Endothelial cell of umbilical vein (primary cell): ENCODE measurements around the gene RAB36. TPM values are rescaled to one million over a fixed set of nuclear protein-coding genes. Genes with fewer than 3 reads are reported as not detected.

ENCODE experiments used
- BruUV-seq: library from RNA; stranded (reverse); fragments of 400-500 nt; replicated peaks from 2 replicates; lab custom pipeline; 2021; lab: Mats Ljungman, UMichigan
- CTCF ChIA-PET: fragments of 300-600, 350-600 bp; sonication (Branson Sonifier 250); formaldehyde crosslinking; loops from one replicate; lab custom pipeline; 2021; ENCODE audit warnings: antibody characterized with exemption, inconsistent platforms; lab: Charles Lee
- POLR2A ChIA-PET: fragments of 300-600, 350-600 bp; sonication (Branson Sonifier 250); formaldehyde crosslinking; loops from one replicate; lab custom pipeline; 2021; ENCODE audit warnings: antibody characterized with exemption, inconsistent platforms; lab: Charles Lee
- DNase-seq: peaks from one replicate; pipeline ENCODE4 v3.0.0-alpha.2; 2011; ENCODE audit warnings: low read depth, low spot score
- FAIRE-seq: peaks from 2 replicates; lab custom pipeline; 2011; peaks lifted over from hg19 to GRCh38; lab: Jason Lieb, UNC
- H2AFZ ChIP-seq: 2 replicates; pipeline ENCODE4 v1.6.0; 2012; ENCODE audit warnings: low read depth, low read length, control low read depth, inconsistent platforms
- H3K27ac ChIP-seq: 2 replicates; pipeline ENCODE4 v1.5.1; 2011; ENCODE audit warnings: low read depth, mild to moderate bottlenecking, control low read depth, low read length, moderate library complexity; ENCODE audit not compliant: insufficient read depth
- H3K27me3 ChIP-seq, 2 experiments: 2 replicates each; pipeline versions ENCODE4 v1.6.0 to v1.6.1; 2011; ENCODE audit warnings: low read length in 2 of 2, mixed read lengths in 1 of 2; ENCODE audit not compliant: control insufficient read depth in 2 of 2, insufficient read depth in 2 of 2
- H3K36me3 ChIP-seq, 2 experiments: 2 replicates in 1 of 2; 3 replicates in 1 of 2; pipeline ENCODE4 v1.5.1; 2011; ENCODE audit warnings: low read length in 2 of 2, mild to moderate bottlenecking in 1 of 2, moderate library complexity in 1 of 2; ENCODE audit not compliant: control insufficient read depth in 2 of 2, insufficient read depth in 2 of 2; ENCODE audit errors: extremely low read depth in 1 of 2
- H3K4me1 ChIP-seq: 3 replicates; pipeline ENCODE4 v1.5.1; 2011; ENCODE audit warnings: mild to moderate bottlenecking, low read length; ENCODE audit not compliant: control insufficient read depth, insufficient read depth; ENCODE audit errors: extremely low read depth
- H3K4me2 ChIP-seq: 2 replicates; pipeline ENCODE4 v1.6.1; 2011; ENCODE audit warnings: low read length, control low read depth, mixed read lengths; ENCODE audit not compliant: insufficient read depth
- H3K4me3 ChIP-seq, 3 experiments: fragments of 200-600 bp in 1 of 3; sonication (generic), shearing (Covaris generic) in 1 of 3; replicated peaks in 1 of 3; 2 replicates each; pipeline ENCODE4 v1.5.1; 2011 to 2016; ENCODE audit warnings: control low read depth in 3 of 3, low read length in 3 of 3, mild to moderate bottlenecking in 2 of 3, inconsistent platforms in 1 of 3, low read depth in 1 of 3, moderate library complexity in 1 of 3; ENCODE audit not compliant: insufficient read depth in 1 of 3
- H3K79me2 ChIP-seq: 2 replicates; pipeline ENCODE4 v1.6.0; 2012; ENCODE audit warnings: low read length, inconsistent platforms; ENCODE audit not compliant: control insufficient read depth, insufficient read depth
- H3K9ac ChIP-seq: replicated peaks from 2 replicates; pipeline ENCODE3; 2011; ENCODE audit warnings: low read length, control low read depth; ENCODE audit not compliant: insufficient read depth; ENCODE audit errors: extremely low read depth
- H3K9me1 ChIP-seq: replicated peaks from 3 replicates; pipeline ENCODE4 v1.6.0; 2011; ENCODE audit warnings: mild to moderate bottlenecking, low read length; ENCODE audit not compliant: control insufficient read depth, insufficient read depth; ENCODE audit errors: extremely low read depth
- H3K9me3 ChIP-seq: replicated peaks from 2 replicates; pipeline ENCODE4 v1.5.1; 2012; ENCODE audit warnings: low read length, inconsistent platforms; ENCODE audit not compliant: control insufficient read depth, insufficient read depth
- H4K20me1 ChIP-seq: replicated peaks from 2 replicates; pipeline ENCODE3; 2011; ENCODE audit warnings: mild to moderate bottlenecking, low read length; ENCODE audit not compliant: control insufficient read depth, insufficient read depth; ENCODE audit errors: extremely low read depth
- CTCF ChIP-seq, 2 donors: IDR thresholded peaks; 1 replicate in 1 of 2; 2 replicates in 1 of 2; pipeline ENCODE4 v1.5.1; 2011; ENCODE audit warnings: low read length in 2 of 2, mild to moderate bottlenecking in 2 of 2, moderate library complexity in 2 of 2, control low read depth in 1 of 2, inconsistent platforms in 1 of 2, low read depth in 1 of 2; ENCODE audit not compliant: insufficient read depth in 1 of 2; ENCODE audit errors: extremely low read depth in 1 of 2
- EZH2 ChIP-seq: IDR thresholded peaks from 2 replicates; pipeline ENCODE4 v1.6.1; 2012; ENCODE audit warnings: borderline replicate concordance, low read depth, mild to moderate bottlenecking, moderate library complexity, low read length, inconsistent platforms; ENCODE audit not compliant: severe bottlenecking
- FOS ChIP-seq: IDR thresholded peaks from 2 replicates; pipeline ENCODE4 v1.6.1; 2011; ENCODE audit warnings: mild to moderate bottlenecking, low read length, moderate library complexity, borderline replicate concordance; ENCODE audit not compliant: insufficient read depth
- GATA2 ChIP-seq: IDR thresholded peaks from 2 replicates; pipeline ENCODE4 v1.7.0; 2011; ENCODE audit warnings: low read depth, mild to moderate bottlenecking, moderate library complexity, mixed read lengths, low read length; ENCODE audit not compliant: insufficient read length, insufficient read depth
- JUN ChIP-seq: IDR thresholded peaks from 2 replicates; pipeline ENCODE4 v1.6.1; 2011; ENCODE audit warnings: borderline replicate concordance, low read depth; ENCODE audit not compliant: insufficient read length, insufficient read depth
- MAX ChIP-seq: IDR thresholded peaks from 2 replicates; pipeline ENCODE4 v1.6.1; 2011; ENCODE audit not compliant: insufficient read depth, insufficient read length
- MYC ChIP-seq: IDR thresholded peaks from one replicate; pipeline ENCODE4 v1.6.1; 2011; ENCODE audit warnings: mild to moderate bottlenecking, low read depth, low read length
- POLR2A ChIP-seq: IDR thresholded peaks from 2 replicates; pipeline ENCODE4 v1.6.1; 2012; ENCODE audit warnings: low read depth, mild to moderate bottlenecking, control low read depth, low read length
- POLR2AphosphoS5 ChIP-seq: IDR thresholded peaks from 2 replicates; pipeline ENCODE4 v1.6.1; 2012; ENCODE audit warnings: low read depth, mild to moderate bottlenecking, control low read depth, low read length, moderate library complexity; ENCODE audit not compliant: insufficient read depth
- dilution Hi-C: fragments of 300-500 bp; cut with MboI; formaldehyde crosslinking; loops from one replicate; pipeline ENCODE4 v1.15.0; 2019; ENCODE audit warnings: low sequenced_read_pairs; ENCODE audit not compliant: extremely low pct_ligation_motif_present
- intact Hi-C: fragments of 100-400 bp; cut with micrococcal nuclease; formaldehyde crosslinking; loops from one replicate; pipeline ENCODE4 v1.10.0; 2022
- polyA plus RNA-seq, 4 experiments: library from polyadenylated mRNA; depleted of rRNA in 3 of 4; stranded (reverse) in 3 of 4; unstranded in 1 of 4; fragments of >200 nt; gene quantifications; 2 replicates each; pipeline versions ENCODE4 v1.2.1 to v1.2.3, GENCODE V29; 2011 to 2012; ENCODE audit warnings: missing spikeins in 1 of 4
- total RNA-seq: library from RNA; stranded (reverse); gene quantifications from 2 replicates; pipeline ENCODE4 v1.2.3, GENCODE V29; 2021

Gene RAB36
- total and polyA plus RNA-seq, 2 donors (not counting 3 experiments of a cell fraction or from before 2014, with no cell fraction given), result 2.7 to 3.1 TPM

GRCh38 chr22:23140385-23140784 is 4.9 kb upstream of the RAB36 start:
- Histone ChIP-seq H3K9me3 (no peaks in the 10 kb centered on the region), H3K27me3 (no peaks in the 10 kb centered on the region), H3K4me2 (no peak overlapping the region), H3K27ac (no peak overlapping the region), H3K79me2 (no peaks in the 10 kb centered on the region), H3K36me3 (no peaks in the 10 kb centered on the region), H3K4me1 (peaks cover 7% of the 10 kb centered on the region), H3K9ac (no peak overlapping the region), H4K20me1 (no peaks in the 10 kb centered on the region), H3K4me3 (no peak overlapping the region), H3K9me1 (no peaks in the 10 kb centered on the region), H2AFZ (no peak overlapping the region)
- POLR2A ChIA-PET, result interaction anchor here (0.7 kb wide), 1 partner anchor 717 kb away, joined by 3 read pairs; no protein-coding TSS in a partner anchor
- dilution Hi-C loops (no loop called here), intact Hi-C loops (loop anchor here (10.0 kb wide), 1 partner anchor 244 kb away; no protein-coding TSS in a partner anchor)
- CTCF ChIA-PET, result interaction anchor here (1.2 to 2.9 kb wide), 5 partner anchors 9 to 245 kb away, joined by 3 to 7 read pairs (median 4); no protein-coding TSS in a partner anchor
- DNase-seq, result no peak
- BruUV-seq, result no TSS peak
- FAIRE-seq, result no peak
- no peak for TF ChIP-seq POLR2AphosphoS5
- no peak for TF ChIP-seq MAX
- no peak for TF ChIP-seq JUN
- no peak for TF ChIP-seq POLR2A
- no peak for TF ChIP-seq MYC
- TF ChIP-seq GATA2, result no peak
- TF ChIP-seq CTCF (IDR thresholded peaks at IDR 0.05; ENCODE audit: extremely low read depth in 1 of 2, insufficient read depth in 1 of 2, low read depth in 1 of 2, low read length in 2 of 2), result no peak
- TF ChIP-seq FOS, result no peak
- TF ChIP-seq EZH2, result no peak
